NAMALWA (cell line): ENCODE data around the gene GRB10.

Source experiments
- DNase-seq: peaks from one replicate; pipeline ENCODE4 v3.0.0-alpha.2; 2015; ENCODE audit warnings: low spot score

Gene GRB10

GRCh38 chr7:50718876-50719275, 63.8 kb downstream of the GRB10 start:
- no peak for DNase-seq

- DNase-seq: no peak
Measured at GRCh38 chr7:50718311-50718710, 64.4 kb downstream of the GRB10 start.

- DNase-seq: no peak
Measured at GRCh38 chr7:50717181-50717580, 65.5 kb downstream of the GRB10 start.

- DNase-seq: no peak
Measured at GRCh38 chr7:50714857-50715256, 67.8 kb downstream of the GRB10 start.

- DNase-seq: no peak
Measured at GRCh38 chr7:50713123-50713965, 69.4 kb downstream of the GRB10 start.

- DNase-seq: no peak
Measured at GRCh38 chr7:50712252-50713122, 70.2 kb downstream of the GRB10 start.

GRCh38 chr7:50711271-50712175, 71.2 kb downstream of the GRB10 start:
- no peak for DNase-seq

- DNase-seq: no peak
Measured at GRCh38 chr7:50710441-50711154, 72.1 kb downstream of the GRB10 start.

GRCh38 chr7:50709151-50709550, 73.5 kb downstream of the GRB10 start:
- no peak for DNase-seq

GRCh38 chr7:50707236-50708006, 75.3 kb downstream of the GRB10 start:
- DNase-seq: no peak

GRCh38 chr7:50706469-50706937, 76.2 kb downstream of the GRB10 start:
- DNase-seq: no peak

GRCh38 chr7:50704844-50705243, 77.9 kb downstream of the GRB10 start:
- no peak for DNase-seq

GRCh38 chr7:50703654-50704053, 79.0 kb downstream of the GRB10 start:
- DNase-seq: no peak

GRCh38 chr7:50699143-50699542, 83.6 kb downstream of the GRB10 start:
- DNase-seq: no peak

- DNase-seq: no peak
Measured at GRCh38 chr7:50697748-50698147, 84.9 kb downstream of the GRB10 start.

GRCh38 chr7:50696810-50697582, 85.7 kb downstream of the GRB10 start:
- DNase-seq: peak; percentile 44

GRCh38 chr7:50695026-50695425, 87.7 kb downstream of the GRB10 start:
- no peak for DNase-seq

- DNase-seq: no peak
Measured at GRCh38 chr7:50693455-50694130, 89.1 kb downstream of the GRB10 start.

- no peak for DNase-seq
Measured at GRCh38 chr7:50690541-50691011, 92.1 kb downstream of the GRB10 start.
